CD4-positive, alpha-beta T cell treated with Interleukin-15 for 4 hours (primary cell): ENCODE results near the gene CDCP2.
A peak's percentile ranks its signal among the peaks of the same experiment; 100 is the strongest.

Experiments used
- DNase-seq: peaks from one replicate; pipeline ENCODE4 v3.0.0-alpha.2; 2020; ENCODE audit warnings: low spot score

CDCP2 gene

GRCh38 chr1:54152696-54153095 lies at the start of gene CDCP2:
TSS of gene CDCP2 (minus strand) at chr1:54153000. CDS start at chr1:54152922, 78 bp downstream.
- DNase-seq: no peak

- no peak for DNase-seq
These were observed 47.8 kb upstream of the CDCP2 start for GRCh38 chr1:54200519-54200997.

DNA sequence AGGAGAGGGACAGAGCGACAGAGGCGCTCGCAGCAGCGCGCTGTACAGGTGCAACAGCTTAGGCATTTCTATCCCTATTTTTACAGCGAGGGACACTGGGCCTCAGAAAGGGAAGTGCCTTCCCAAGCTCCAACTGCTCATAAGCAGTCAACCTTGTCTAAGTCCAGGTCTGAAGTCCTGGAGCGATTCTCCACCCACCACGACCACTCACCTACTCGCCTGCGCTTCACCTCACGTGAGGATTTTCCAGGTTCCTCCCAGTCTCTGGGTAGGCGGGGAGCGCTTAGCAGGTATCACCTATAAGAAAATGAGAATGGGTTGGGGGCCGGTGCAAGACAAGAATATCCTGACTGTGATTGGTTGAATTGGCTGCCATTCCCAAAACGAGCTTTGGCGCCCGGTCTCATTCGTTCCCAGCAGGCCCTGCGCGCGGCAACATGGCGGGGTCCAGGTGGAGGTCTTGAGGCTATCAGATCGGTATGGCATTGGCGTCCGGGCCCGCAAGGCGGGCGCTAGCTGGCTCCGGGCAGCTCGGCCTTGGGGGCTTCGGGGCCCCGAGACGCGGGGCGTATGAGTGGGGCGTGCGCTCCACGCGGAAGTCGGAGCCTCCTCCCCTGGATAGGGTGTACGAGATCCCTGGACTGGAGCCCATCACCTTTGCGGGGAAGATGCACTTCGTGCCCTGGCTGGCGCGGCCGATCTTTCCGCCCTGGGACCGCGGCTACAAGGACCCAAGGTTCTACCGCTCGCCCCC lies 47.1 kb upstream of the CDCP2 start, which contains the start of the genes CYB5RL and MRPL37:
Gene CYB5RL, minus strand, starts transcription at position 266 of the 754 bp plus-strand sequence. CDS start 4,414 bp downstream, outside the sequence.
Gene MRPL37, plus strand, starts transcription at position 403 of the 754 bp plus-strand sequence. Its CDS starts 77 bp downstream, at position 480.
- peak; percentile 94 for DNase-seq

GRCh38 chr1:54199151-54199764 lies 46.5 kb upstream of the CDCP2 start:
- no peak for DNase-seq

DNA sequence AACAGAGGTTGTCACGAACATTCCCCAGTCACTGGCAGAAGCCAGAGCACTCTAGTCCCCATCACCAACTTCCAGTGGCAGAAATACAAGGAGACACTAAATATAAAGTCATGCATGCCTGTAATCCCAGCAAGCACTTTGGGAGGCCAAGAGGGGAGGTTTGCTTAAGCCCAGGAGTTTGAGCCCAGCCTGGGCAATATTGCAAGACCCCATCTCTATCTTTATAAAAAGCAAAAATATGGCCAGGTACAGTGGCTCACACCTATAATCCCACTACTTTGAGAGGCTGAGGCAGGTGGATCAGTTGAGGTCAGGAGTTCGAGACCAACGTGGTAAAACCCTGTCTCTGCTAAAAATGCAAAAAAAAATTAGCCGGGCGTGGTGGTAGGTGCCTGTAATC lies 40.7 kb upstream of the CDCP2 start:
- no peak for DNase-seq

GRCh38 chr1:54191525-54191924 lies 38.7 kb upstream of the CDCP2 start:
- DNase-seq: no peak

DNA sequence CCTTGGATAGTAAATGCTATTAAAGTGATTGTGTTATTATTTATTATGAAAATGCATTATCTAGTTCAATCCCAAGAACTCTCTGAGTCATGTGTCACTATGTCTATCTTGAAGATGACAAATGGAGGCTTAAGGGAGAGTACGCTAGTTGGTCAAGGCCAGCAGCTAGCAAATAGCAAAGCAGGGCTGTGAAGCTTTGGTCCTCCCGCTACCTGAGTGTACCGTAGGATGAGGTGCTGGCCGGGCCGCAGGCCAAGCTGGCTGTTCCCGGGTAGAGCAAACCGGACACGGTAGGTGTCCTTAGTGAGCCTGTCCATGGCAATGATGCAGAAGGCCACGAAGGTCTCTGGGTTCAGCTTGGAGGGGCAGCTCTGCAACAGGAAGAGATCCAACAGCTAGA lies 37.7 kb upstream of the CDCP2 start:
- no peak for DNase-seq

DNA sequence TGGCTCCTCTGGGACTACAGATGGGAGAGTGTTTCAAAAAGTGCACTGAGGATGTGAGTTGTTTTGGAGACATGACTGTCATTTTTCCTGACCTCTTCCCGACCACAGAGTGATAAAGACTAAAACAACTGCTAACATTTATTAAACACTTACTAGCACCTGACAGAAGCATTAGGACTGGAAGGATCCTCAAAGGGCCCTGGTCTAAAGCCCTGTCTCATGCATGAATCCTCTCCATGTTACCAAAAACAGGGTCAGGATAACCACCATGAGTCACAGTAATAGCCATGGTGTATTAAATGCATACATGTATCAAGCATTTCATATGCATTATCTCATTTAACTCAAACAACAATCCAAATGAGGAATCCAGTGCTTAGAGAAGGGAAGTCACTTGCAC lies 35.5 kb upstream of the CDCP2 start:
- DNase-seq: no peak

GRCh38 chr1:54186056-54186455 lies 33.3 kb upstream of the CDCP2 start:
- DNase-seq: no peak

GRCh38 chr1:54180701-54181360 lies 28.0 kb upstream of the CDCP2 start:
- DNase-seq: no peak

DNA sequence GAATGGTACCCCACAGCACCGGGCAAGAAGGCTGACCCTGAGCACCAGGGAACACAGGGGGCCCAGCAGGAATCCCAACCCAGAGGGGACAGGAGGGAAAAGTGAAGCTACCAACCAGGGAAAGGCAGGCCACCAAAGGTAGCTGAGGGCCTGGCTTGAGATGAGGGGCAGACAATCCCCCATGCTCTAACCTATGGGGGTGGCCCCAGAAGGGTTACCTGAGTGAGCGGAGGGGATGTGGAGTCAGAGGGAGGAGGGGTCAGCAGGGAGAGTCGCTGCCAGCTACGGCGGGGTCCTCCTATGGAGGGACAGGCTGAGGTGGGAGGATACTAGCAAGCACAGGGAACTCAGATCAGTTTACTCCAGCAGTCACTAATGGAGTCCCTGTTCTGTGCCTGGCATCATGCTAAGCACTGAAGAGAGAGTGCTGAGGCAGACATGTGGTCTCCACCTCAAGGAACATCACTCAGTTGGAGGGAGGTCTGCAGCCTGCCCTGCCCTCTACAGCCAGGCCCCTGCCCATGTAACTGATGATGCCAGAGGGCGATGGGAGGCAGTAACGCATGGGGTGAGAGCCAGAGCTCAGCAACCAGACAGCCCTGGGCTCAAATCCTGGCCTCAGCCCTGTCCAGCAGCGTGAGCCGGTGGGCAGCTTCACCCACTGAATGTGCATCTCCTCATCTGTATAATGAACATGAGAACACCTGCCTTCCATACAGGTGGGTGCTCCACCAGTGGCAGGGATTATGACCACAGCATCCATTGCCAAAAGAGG lies 25.7 kb upstream of the CDCP2 start:
- no peak for DNase-seq

DNA sequence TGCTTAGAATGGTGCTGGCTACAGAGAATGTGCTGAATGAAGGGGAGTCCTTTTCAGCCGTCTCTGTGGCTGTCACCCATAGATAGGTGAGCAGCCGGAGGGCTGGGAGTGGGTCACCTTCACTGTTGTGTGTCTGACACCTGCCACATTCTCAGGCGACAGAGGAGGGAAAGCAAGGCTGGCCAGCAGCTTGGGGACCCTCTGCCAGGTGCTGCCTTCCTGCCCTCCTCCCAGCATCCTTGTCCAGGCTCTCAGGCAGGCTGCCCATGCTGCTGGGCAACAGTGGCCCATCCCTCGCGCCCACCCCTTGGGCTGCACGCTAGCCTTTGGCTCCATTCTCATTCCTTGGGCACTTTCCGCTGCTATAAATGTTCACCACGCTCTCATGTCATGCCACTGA lies 24.9 kb upstream of the CDCP2 start:
- DNase-seq: no peak

GRCh38 chr1:54176621-54177327 lies 24.0 kb upstream of the CDCP2 start:
- DNase-seq: no peak

DNA sequence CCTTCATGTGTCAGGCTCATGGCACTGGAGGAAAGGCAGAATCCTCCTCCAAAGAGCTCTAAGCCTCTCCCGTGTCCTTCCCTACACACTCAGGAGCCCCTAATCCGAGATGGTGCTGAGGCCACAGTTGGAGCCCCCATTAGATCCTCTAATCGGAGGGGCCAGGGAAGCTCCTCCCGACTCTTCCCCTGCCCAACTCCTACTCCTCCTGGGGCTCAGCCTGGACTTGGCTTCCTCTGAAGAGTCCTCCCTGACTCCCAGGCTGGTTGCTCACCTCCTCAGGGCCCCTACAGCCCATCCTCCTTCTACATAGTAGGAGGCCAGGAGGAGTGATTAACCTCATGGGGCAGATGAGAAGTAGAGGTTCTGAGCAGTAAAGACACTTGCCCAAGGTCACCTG lies 21.3 kb upstream of the CDCP2 start:
- DNase-seq: no peak

DNA sequence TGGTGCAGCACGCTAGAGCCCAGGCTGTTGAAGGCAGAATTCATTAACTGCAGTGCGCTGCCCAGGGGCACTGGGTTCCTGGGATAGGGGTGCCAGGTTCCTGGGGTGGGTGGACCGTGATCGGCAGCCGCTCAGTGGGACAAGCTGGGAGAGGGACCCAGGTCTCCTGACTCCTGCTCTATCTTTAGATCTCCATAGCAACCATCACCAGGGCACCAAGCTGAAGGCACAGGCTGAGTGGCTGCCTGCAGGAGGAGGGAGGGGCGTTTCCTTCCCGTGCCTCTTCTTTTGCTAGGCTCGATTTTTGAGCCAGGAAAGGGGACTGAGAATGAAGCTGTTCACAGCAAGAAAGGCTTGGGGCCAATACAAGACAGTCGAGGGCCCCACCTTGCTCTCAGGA lies 20.9 kb upstream of the CDCP2 start:
- no peak for DNase-seq

DNA sequence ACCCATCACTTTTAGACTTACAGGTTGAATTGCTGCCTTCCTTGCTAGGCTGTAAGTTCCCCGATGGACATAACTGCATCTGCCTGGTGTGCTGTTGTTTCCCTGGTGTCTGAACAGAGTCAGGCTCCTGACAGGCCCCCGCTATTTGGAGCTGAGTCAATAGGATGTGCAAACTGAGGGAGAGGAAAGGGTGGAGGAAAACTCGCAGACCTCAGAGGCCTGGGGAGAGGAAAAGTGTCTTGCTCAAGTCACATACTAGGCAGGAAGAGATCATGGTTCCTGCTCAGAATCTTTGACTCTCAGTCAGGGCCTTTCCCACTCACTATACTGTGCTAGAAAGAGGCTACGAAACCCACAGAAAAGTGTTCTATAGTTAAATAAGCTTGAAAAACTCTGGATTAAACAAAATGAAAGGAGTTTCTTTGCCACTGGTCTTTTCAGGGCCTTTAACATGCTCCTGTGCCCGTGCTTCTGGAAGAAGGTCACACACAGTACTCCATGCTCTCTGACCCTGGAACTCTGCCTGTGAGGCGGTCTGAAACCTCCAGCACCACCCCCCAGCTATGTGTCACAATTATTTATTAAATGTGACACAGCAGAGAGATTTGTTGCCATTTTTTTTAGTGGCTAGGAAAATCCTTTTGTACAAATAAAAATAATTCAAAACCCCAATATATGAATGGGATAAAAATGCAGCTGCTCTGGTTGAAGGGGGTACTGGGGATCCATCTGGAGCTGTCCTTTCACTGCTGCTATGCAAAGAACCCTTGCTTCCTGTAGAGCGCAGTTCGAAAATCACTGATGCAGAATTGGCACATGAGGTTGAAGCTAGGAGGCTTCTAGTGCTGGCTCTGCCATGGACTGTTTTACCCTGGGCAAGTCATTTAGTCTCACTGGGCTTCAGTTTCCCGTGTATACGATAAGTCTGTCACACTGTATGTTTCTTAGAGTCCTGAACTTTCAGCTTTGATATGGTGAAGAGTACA lies 20.1 kb upstream of the CDCP2 start:
- DNase-seq: no peak

DNA sequence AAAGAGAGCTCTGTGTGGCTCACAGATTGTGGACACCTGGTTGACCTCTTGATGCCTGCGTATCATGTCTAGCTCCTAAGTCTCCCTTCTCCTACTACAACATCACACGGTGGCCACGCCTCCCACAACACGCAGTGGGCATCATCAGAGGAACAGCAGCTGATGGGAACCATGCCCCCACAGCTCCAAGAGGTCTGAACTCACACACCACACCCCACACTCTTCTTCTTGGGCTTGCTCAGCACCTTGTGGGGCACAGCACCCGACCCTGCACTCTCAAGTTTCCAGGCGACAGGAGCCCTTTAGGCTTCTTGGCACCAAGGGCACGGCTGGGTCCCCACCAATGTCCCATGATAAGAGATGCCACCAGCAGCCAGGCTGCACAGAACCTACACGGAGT lies 18.8 kb upstream of the CDCP2 start:
- DNase-seq: no peak

GRCh38 chr1:54171016-54171415 lies 18.2 kb upstream of the CDCP2 start:
- DNase-seq: no peak

- no peak for DNase-seq
These were observed 16.3 kb upstream of the CDCP2 start for GRCh38 chr1:54169068-54169467.
